AG08396 (cell line): Measurements from ENCODE around the gene CRTC3.
"Not testable (repeated sequence)": the region's sequence is repeated elsewhere in the genome, so short reads cannot be mapped to it uniquely, and the experiment has no call there.

Source experiments
- DNase-seq: peaks from one replicate; pipeline ENCODE4 v3.0.0; 2012; ENCODE audit warnings: low spot score, mixed read lengths

Gene CRTC3

GRCh38 chr15:90677807-90678790 lies 148.4 kb downstream of the CRTC3 start:
- DNase-seq = no peak

DNA sequence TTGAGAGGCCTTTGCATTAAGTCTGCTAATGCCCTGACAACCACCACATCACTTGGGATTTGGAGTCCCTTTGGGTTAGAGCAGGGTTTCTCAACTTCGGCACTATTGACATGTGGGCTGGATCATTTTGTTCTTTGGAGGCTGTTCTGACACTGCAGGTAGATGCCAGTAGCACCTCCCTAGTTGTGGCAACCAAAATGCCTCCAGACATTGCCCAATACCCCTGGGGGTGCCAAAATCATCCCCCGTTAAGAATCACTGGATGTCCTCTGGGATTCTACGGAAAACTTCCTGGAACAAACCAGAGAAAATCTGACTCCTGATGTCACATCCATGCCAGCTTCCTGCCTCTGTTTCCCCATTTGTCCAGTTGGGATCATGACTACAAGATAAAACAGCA lies 150.2 kb downstream of the CRTC3 start:
- DNase-seq = no peak

DNA sequence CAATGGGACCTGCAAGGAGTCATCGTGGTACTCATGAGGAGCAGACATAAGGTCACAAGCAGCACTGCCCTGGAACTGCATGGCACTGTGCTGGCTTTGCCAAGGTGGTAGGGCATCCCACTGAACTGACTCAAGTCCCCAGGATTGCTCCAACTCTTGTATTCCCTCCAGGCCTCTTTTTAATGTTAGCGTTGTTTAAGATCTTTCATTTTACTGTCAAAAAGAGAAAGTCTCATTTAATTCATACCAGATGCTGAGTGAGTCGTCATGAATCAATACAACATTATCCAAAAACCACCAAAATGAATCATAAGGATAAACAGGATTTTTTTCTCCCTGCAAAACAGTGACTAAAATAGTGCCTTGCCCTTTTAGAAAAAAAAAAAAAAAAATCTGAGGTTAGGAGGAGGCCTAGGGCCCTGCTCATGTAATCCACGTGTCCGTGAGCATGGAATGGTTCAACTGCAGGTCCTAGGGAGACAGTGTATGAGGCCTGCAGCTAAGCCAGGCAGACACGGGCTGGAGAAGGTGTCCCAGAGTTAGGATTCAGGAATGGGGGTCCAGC lies 150.7 kb downstream of the CRTC3 start:
- DNase-seq = peak; percentile 79

DNA sequence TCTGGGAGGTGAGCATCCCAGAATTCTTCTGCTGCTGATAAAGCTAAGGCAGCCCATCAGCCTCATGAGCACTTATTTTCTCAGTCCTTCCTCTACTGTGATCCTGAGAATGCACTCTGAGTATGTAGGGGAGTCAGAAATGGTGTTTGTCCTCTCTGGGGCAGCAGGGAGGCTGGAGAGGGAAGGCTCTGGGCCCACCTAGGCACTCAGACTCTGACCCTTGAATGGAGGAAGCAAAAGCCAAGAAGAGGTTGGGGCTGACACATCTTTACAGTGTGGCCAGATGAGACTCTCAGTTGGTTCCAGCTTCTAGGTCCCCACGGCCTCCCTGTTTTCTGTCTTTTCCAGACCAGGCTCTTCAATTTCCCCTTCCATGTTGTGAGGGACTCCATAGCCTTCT lies 151.3 kb downstream of the CRTC3 start:
- DNase-seq = no peak

DNA sequence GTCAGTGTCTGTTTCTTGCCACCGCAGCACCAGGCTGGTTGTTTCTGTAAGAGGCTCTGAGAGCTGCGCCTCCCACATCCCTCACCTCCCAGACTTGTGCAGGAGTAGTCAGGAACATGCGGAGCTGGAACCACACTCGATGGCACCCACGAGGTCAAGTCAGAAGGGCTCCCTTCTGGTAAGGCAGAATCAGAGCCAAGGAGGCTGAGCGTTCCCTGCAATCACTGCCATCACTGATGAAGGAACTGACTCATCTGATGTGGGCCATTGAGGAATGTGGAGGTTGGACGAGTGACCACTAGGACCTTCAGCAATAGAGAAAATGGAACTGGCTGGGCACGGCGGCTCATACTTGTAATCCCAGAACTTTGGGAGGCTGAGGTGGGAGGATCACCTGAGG lies 151.8 kb downstream of the CRTC3 start:
- peak; percentile 71 for DNase-seq

DNA sequence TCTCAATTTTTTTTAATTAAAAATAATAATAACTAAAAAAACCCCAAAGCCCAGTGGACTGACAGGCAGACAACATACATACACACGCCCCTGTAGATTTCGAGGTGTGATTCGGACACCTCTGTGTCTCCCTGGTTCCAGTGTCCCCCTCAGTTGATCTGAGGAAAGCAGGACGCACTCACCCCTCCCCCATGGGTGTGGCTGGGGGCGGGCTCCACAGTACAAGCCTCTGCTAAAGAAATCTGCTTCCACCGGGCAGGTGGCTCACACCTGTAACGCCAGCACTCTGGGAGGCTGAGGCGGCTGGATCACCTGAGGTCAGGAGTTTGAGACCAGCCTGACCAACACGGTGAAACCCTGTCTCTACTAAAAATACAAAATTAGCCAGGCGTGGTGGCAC lies 153.6 kb downstream of the CRTC3 start:
- DNase-seq = no peak

DNA sequence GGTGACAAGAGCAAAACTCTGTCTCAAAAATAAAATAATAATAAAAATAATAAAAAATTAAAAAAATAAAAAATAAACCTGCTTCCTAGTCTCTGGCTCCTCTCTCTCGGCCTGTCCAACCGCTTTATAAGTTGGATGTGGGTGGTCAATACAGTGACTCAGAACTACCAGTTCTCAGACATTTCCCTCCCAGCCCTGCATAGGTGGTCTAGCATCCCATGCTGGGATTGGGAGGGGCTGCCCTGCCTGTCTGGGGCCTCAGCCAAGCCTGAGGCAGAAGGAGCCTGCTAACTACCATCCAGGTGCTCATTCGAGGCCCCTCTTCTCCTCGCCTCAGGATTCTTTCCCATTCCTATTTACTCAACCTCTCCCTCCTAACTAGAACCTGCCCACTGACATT lies 154.2 kb downstream of the CRTC3 start:
- no peak for DNase-seq

DNA sequence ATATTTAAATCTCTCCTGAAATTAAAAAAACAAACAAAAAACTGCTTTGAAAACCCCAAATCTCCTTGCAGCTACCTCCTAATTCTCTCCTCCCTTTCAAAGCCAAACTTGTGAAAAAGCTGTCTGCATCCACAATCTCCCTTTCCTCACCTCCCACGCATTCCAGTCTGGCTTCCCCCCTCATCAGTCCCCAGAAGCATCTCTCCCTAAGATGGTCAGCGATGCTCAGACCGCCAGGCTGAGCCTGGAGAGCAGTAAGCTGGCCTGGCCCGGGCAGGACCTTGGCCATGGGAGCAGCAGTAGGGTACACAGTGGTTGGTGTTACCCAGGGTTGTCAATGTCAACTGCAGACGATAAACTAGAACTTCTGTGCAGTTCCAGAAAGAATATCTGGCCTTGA lies 154.6 kb downstream of the CRTC3 start:
- no peak for DNase-seq

DNA sequence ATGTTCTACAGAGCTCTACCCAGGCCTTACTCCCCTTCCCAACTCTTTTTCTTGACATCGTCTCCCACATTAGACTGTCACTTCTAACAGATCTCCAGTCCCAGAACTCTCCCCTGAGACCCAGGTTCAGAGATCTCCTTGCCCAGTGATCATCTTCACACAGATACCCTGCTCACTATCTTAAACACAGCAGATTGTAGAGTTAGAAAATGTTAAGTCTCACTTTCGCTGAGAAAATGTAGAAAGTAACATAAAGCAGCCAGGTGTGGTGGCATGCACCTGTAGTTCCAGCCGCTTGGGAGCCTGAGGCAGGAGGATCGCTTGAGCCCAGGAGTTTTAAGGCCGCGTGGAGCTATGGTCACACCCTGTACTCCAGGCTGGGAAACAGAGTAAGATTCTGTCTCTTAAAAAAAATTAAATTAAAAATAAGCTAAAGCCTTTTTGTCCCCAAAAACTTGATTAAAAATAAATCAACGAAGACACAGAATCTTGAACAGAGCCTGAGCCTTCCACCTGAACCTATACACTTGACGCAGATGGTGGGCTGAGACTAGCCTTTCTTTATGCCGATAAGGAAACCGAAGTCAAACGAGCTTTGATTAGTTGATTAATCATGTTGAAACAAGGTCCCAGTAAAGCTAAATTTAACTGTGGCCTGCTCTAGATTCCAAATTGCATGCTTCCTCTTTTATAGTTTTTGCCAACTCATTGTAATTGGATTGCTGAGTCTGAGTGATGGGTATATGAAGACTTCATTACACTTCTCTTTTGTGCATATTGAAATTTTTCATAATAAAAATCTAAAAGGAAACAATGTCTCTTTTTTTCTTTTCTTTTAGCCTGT lies 156.1 kb downstream of the CRTC3 start:
- no peak for DNase-seq

GRCh38 chr15:90686435-90687218 lies 156.9 kb downstream of the CRTC3 start:
- DNase-seq = no peak

DNA sequence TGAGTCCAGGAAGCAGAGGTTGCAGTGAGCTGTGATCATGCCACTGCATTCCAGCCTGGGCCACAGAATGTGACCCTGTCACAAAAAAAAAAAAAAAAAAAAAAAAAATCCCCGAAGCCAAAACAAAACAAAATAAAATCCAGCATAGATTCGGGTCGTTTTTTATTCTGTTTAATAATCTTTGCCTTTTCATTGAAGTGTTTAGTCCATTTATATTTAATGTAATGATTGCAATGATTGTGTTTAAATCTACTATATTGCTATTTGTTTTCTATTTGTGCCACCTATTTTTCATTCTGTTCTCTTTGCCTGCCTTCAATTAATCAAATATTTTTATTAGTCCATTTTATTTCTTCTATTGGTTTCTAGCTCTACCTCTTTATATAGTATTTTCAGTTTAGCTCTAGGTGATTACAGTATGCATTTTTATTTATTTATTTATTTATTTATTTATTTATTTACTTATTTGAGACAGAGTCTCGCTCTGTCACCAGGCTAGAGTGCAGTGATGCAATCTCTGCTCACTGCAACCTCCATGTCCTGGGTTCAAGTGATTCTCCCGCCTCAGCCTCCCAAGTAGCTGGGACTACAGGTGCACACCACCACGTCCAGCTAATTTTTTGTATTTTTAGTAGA lies 159.7 kb downstream of the CRTC3 start:
- not testable (repeated sequence) for DNase-seq

- DNase-seq = no peak
Measured at GRCh38 chr15:90690585-90690984, 160.9 kb downstream of the CRTC3 start.

DNA sequence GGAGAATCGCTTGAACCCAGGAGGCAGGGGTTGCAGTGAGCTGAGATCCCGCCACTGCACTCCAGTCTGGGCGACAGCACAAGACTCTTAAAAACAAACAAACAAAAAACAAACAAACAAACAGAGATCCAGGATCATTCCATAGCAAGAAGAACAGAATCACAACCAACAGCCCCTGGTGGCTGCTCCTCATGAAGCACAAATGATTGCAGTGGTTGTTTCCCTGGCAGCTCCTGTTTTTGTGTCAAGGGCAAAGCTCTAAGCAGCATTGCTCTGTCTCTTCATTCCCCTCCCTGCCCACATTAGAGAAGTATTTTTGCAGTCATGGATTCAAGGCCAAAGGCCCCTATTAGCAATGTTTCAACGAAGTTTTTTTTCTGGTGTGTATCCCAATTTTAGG lies 161.6 kb downstream of the CRTC3 start:
- DNase-seq = no peak

DNA sequence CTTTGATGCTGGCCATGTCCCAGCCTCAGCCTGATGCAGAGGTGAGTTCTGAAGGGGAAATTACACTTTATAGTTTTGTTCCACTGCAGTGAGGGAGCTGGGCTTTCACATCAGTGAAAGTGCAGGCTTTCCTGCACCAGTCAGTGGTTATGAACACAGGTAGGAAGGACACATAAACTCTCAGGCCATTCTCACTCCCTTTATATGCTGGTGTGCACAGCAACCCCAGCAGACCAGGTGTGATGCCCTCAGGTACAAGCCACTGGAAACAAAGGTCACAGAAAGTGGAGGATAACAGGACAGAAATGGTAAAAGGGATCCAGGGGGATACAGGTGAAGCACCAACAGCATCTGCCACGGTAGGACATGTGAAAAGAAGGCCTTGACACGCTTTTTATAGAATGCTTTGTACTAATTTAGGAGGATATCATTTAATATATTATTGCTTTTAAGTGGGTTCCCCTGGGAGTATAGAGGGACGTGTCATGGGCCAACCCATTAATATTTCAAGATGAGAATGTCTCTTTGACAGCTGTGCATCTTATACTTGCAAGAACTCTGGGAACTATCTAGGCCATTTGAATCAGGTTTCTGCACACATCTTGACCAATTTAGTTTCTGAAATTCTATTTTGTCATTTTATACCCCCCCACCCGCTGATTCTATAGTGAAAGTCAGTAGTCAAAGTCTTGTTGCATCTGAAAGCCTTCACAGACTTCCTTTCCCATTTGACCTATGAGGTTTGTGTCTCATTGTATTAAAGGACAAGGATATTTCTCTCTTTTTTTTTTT lies 162.5 kb downstream of the CRTC3 start:
- DNase-seq = no peak
